ENCODE results near the gene SDC4.
A peak's percentile ranks its signal among the peaks of the same experiment; 100 is the strongest.

SDC4 gene

DNA sequence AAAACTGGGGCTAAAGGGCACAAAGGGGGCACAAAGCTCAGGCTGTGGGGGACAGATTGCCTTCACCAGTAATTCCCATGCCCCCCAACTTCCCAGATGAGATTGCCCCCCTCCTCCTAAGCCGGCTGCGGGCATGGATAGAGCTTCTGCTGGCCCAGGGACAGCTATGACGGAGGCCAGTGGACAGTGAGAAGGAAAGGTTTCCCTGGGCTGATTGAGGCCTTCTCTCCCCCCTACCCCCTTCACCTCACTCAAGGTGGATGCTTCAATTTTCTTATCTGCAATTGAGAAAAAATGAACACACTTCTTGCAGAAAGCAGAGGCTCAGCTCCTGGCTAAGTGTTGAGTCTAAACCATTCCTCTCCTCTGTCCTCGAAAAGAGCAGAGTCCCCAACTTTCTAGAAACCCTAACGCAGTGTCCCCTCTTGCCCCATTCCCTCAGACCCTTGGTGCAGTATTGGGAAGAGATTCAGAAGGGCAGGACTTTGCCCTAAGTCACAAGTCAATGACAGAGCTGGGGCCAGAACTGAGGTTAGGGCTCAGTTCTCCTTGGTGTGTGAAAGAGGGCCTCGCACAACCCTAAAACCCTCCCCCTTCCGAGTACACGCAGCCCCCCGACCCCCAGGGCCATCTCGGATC, 808 bp downstream of the SDC4 start:
- no peaks in the 10 kb centered on the region for H3K36me3 Mint-ChIP-seq (ENCODE audit: low read depth)
- no peaks in the 10 kb centered on the region for H3K9me3 Mint-ChIP-seq
- peaks cover 3% of the 10 kb centered on the region for H3K27me3 Mint-ChIP-seq (ENCODE audit: low read depth, poor library complexity)
- H3K4me3 Mint-ChIP-seq, result peak overlapping the region; percentile 92
- peaks cover 54% of the 10 kb centered on the region for H3K4me1 Mint-ChIP-seq
- TF ChIP-seq, protein P1, sequence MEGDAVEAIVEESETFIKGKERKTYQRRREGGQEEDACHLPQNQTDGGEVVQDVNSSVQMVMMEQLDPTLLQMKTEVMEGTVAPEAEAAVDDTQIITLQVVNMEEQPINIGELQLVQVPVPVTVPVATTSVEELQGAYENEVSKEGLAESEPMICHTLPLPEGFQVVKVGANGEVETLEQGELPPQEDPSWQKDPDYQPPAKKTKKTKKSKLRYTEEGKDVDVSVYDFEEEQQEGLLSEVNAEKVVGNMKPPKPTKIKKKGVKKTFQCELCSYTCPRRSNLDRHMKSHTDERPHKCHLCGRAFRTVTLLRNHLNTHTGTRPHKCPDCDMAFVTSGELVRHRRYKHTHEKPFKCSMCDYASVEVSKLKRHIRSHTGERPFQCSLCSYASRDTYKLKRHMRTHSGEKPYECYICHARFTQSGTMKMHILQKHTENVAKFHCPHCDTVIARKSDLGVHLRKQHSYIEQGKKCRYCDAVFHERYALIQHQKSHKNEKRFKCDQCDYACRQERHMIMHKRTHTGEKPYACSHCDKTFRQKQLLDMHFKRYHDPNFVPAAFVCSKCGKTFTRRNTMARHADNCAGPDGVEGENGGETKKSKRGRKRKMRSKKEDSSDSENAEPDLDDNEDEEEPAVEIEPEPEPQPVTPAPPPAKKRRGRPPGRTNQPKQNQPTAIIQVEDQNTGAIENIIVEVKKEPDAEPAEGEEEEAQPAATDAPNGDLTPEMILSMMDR (IDR thresholded peaks at IDR 0.05), result no peak
- peak overlapping the region; percentile 85 for H3K27ac Mint-ChIP-seq
- no peak for DNase-seq

- TF ChIP-seq, protein P1 (IDR thresholded peaks at IDR 0.05), result no peak
- Mint-ChIP-seq H3K36me3 (ENCODE audit: low read depth) (no peaks in the 10 kb centered on the region), H3K27me3 (ENCODE audit: low read depth, poor library complexity) (peaks cover 3% of the 10 kb centered on the region), H3K27ac (no peak overlapping the region), H3K9me3 (no peaks in the 10 kb centered on the region), H3K4me1 (peaks cover 60% of the 10 kb centered on the region), H3K4me3 (peak overlapping the region; percentile 92)
- DNase-seq, result no peak
Observed at GRCh38 chr20:45346851-45347250, 1.4 kb downstream of the SDC4 start.

GRCh38 chr20:45346291-45346718, 1.9 kb downstream of the SDC4 start:
- DNase-seq, result no peak
- H3K4me1 Mint-ChIP-seq, result peaks cover 65% of the 10 kb centered on the region
- TF ChIP-seq, protein P1 (IDR thresholded peaks at IDR 0.05), result no peak
- no peak overlapping the region for H3K27ac Mint-ChIP-seq
- peaks cover 3% of the 10 kb centered on the region for H3K27me3 Mint-ChIP-seq (ENCODE audit: low read depth, poor library complexity)
- H3K9me3 Mint-ChIP-seq, result no peaks in the 10 kb centered on the region
- H3K36me3 Mint-ChIP-seq (ENCODE audit: low read depth), result no peaks in the 10 kb centered on the region
- peak overlapping the region; percentile 92 for H3K4me3 Mint-ChIP-seq

- peaks cover 75% of the 10 kb centered on the region for H3K4me1 Mint-ChIP-seq
- peaks cover 2% of the 10 kb centered on the region for H3K36me3 Mint-ChIP-seq (ENCODE audit: low read depth)
- H3K9me3 Mint-ChIP-seq, result no peaks in the 10 kb centered on the region
- peaks cover 3% of the 10 kb centered on the region for H3K27me3 Mint-ChIP-seq (ENCODE audit: low read depth, poor library complexity)
- no peak overlapping the region for H3K27ac Mint-ChIP-seq
- DNase-seq, result no peak
- H3K4me3 Mint-ChIP-seq, result peak overlapping the region; percentile 66
- TF ChIP-seq, protein P1 (IDR thresholded peaks at IDR 0.05), result no peak
Observed at GRCh38 chr20:45345104-45345936, 2.9 kb downstream of the SDC4 start.

- H3K4me1 Mint-ChIP-seq, result peaks cover 85% of the 10 kb centered on the region
- H3K27ac Mint-ChIP-seq, result peak overlapping the region; percentile 57
- peaks cover 3% of the 10 kb centered on the region for H3K27me3 Mint-ChIP-seq (ENCODE audit: low read depth, poor library complexity)
- H3K36me3 Mint-ChIP-seq (ENCODE audit: low read depth), result peaks cover 4% of the 10 kb centered on the region
- TF ChIP-seq, protein P1 (IDR thresholded peaks at IDR 0.05), result no peak
- H3K4me3 Mint-ChIP-seq, result peak overlapping the region; percentile 63
- no peaks in the 10 kb centered on the region for H3K9me3 Mint-ChIP-seq
- DNase-seq, result no peak
Observed at GRCh38 chr20:45344168-45344860, 3.9 kb downstream of the SDC4 start.

All from nephron progenitor cell (in vitro differentiated cells).